Left ventricle myocardium inferior (tissue), 1 donor: ENCODE results near the gene KIAA0040. TPM values are rescaled to one million over a fixed set of nuclear protein-coding genes. Genes with fewer than 3 reads are reported as not detected.

ENCODE experiments used
- DNase-seq: peaks from one replicate; pipeline ENCODE4 v3.0.0-alpha.2; 2020
- H3K27ac ChIP-seq: fragments of 200-600 bp; replicated peaks from 2 replicates; pipeline ENCODE4 v1.8.0; 2021
- H3K27me3 ChIP-seq: fragments of 200-600 bp; 2 replicates; pipeline ENCODE4 v1.8.0; 2021; ENCODE audit warnings: low read depth
- H3K36me3 ChIP-seq: fragments of 200-600 bp; 2 replicates; pipeline ENCODE4 v1.8.0; 2021
- H3K4me1 ChIP-seq: fragments of 200-600 bp; 2 replicates; pipeline ENCODE4 v1.8.0; 2021
- H3K4me3 ChIP-seq: fragments of 200-600 bp; 2 replicates; pipeline ENCODE4 v1.8.0; 2021; ENCODE audit warnings: mild to moderate bottlenecking, moderate library complexity
- H3K9me3 ChIP-seq: fragments of 200-600 bp; replicated peaks from 2 replicates; pipeline ENCODE4 v1.8.0; 2021
- intact Hi-C: fragments of 100-400 bp; cut with micrococcal nuclease; formaldehyde crosslinking; loops from one replicate; pipeline ENCODE4 v1.11.0; 2022
- total RNA-seq: library from RNA; stranded (reverse); fragmentation: NEBNext Ultra II Directional; extraction: Animal tissue kit (Norgen Biotek cat#: 25700); gene quantifications from one replicate; pipeline ENCODE4 v1.2.1, GENCODE V29; 2021
- TF ChIP-seq, protein P1 (sequence below): fragments of 200-600 bp; IDR thresholded peaks from 2 replicates; pipeline ENCODE4 v1.8.0; 2021; ENCODE audit warnings: antibody characterized with exemption, mild to moderate bottlenecking, borderline replicate concordance
- donor health status: DM: no; HTN: yes; CAD: no; lungs with severe emphysema.

KIAA0040 gene
- total RNA-seq, 1 donor from 2014 or later: 12.8 TPM

DNA sequence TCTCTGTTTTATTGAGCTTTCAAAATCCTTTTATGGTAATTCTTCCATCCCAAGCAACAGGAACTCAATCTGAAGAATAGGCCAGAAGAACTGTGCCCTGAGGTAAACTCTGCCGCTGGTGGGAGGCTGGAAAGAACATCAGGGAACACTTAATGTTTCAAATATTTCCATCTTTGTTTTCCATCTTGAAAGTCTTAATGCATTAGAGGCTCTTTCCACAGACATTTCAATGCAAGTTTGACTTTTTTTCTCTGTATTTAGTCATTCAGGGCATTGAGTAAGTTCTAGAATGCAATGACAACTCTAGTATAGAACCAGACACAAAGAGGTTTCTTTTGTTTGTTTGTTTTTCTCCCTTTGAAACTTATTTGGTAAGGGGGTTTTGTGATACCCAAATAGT is 61.5 kb downstream of the KIAA0040 start:
- no peak for DNase-seq
- intact Hi-C loops: no loop called here
- H3K27me3 ChIP-seq: no peaks in the 10 kb centered on the region
- peaks cover 53% of the 10 kb centered on the region for H3K4me1 ChIP-seq
- no peak overlapping the region for H3K4me3 ChIP-seq
- no peaks in the 10 kb centered on the region for H3K9me3 ChIP-seq
- TF ChIP-seq, protein P1, sequence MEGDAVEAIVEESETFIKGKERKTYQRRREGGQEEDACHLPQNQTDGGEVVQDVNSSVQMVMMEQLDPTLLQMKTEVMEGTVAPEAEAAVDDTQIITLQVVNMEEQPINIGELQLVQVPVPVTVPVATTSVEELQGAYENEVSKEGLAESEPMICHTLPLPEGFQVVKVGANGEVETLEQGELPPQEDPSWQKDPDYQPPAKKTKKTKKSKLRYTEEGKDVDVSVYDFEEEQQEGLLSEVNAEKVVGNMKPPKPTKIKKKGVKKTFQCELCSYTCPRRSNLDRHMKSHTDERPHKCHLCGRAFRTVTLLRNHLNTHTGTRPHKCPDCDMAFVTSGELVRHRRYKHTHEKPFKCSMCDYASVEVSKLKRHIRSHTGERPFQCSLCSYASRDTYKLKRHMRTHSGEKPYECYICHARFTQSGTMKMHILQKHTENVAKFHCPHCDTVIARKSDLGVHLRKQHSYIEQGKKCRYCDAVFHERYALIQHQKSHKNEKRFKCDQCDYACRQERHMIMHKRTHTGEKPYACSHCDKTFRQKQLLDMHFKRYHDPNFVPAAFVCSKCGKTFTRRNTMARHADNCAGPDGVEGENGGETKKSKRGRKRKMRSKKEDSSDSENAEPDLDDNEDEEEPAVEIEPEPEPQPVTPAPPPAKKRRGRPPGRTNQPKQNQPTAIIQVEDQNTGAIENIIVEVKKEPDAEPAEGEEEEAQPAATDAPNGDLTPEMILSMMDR: no peak
- H3K36me3 ChIP-seq: no peaks in the 10 kb centered on the region
- H3K27ac ChIP-seq: peak overlapping the region; percentile 58

DNA sequence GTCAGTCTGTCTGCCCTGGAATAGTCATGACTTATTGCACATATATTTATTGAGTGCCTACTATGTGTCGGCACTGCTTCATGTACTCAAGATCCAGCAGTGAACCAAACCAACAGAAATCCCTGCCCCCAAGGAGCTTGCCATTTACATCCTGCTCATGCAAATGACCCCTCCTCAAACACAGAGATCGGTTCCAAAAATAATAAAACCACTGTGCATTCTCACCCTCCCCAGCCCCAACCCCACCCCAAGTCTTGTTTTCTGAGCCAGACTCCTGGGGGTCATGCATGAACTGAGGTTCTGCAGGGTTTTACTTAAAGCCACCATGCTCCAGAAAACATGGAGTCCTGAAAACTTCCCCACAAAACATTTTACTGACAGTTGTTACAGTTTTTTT is 61.9 kb downstream of the KIAA0040 start:
- Histone ChIP-seq H3K27me3 (no peaks in the 10 kb centered on the region), H3K4me3 (no peak overlapping the region), H3K9me3 (no peaks in the 10 kb centered on the region), H3K27ac (peak overlapping the region; percentile 58), H3K36me3 (no peaks in the 10 kb centered on the region), H3K4me1 (peaks cover 53% of the 10 kb centered on the region)
- DNase-seq: no peak
- TF ChIP-seq, protein P1: no peak
- intact Hi-C loops: no loop called here

DNA sequence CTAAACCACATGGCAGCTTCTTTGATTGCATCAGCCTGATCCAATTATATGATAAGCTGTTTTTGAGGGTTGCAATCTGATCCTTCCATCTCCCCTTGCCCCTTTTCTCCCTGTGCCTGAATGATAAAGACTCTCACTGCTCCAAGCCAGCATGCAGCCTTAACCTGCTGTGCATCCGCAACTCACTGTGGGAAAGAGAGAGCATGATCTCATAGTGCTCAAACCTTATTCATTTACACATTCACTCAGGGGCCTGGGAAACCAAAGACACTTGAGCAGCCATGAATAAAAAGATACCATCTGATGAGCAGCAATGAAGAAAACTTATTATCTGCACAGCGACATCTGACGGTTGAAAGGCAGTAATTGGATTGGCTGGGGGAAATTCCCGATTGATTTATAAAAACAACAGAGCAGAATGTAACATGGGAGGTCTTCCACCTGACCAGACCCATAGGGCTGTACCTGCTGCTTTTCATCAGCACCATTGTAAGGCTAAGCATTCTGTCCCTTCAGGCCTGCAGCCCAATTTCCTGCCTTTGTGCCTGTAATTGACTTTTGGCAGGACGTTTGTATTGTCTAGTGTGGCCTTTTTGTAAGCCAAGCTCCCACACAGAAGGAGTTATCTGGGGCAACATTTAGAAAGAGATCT is 62.5 kb downstream of the KIAA0040 start:
- TF ChIP-seq, protein P1: no peak

DNA sequence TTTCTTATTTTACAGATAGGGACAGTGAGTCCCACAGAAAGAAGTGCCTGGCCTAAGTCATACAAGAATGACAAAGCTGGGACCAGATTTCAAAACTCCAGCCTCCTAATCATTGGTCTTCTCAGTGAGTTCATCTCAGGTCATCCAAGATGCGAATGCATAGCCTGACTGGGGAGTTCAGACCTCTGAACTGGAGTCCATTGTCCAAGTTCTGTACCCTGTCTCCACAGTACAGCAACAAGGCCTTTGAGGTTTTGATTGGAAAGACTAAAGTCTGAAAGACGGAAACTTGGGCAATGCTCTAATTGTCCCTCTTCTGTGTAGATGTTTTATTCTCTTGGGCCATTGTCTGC is 63.0 kb downstream of the KIAA0040 start:
- TF ChIP-seq, protein P1: no peak
- no peak for DNase-seq
- H3K27me3 ChIP-seq: no peaks in the 10 kb centered on the region
- no peak overlapping the region for H3K4me3 ChIP-seq
- H3K4me1 ChIP-seq: peaks cover 53% of the 10 kb centered on the region
- H3K36me3 ChIP-seq: no peaks in the 10 kb centered on the region
- no peaks in the 10 kb centered on the region for H3K9me3 ChIP-seq
- H3K27ac ChIP-seq: peak overlapping the region; percentile 58
- intact Hi-C loops: no loop called here

More for the DNA sequence above, 62.5 kb downstream of the KIAA0040 start:
- DNase-seq: no peak
- H3K36me3 ChIP-seq: no peaks in the 10 kb centered on the region
- H3K27me3 ChIP-seq: no peaks in the 10 kb centered on the region
- H3K4me1 ChIP-seq: peaks cover 53% of the 10 kb centered on the region
- H3K9me3 ChIP-seq: no peaks in the 10 kb centered on the region
- peak overlapping the region; percentile 58 for H3K27ac ChIP-seq
- no peak overlapping the region for H3K4me3 ChIP-seq
- intact Hi-C loops: no loop called here

DNA sequence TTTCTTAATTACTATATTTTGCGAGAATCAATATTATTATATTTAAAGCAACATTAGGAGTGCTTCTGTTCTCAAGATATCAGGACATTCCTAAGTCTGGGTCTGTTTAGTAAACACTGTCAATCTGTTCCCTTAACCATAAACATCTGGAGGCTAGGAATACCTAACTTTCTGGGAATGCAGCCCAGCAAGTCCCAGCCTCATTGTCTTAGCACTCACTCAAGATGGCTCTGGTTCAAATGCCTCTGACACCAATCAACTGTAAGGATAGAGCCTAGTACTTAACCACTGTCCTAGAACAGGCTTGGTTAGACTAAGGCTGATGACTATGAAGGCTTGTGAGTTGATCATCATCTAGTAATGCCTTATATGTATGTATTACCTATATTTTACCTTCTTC is 63.4 kb downstream of the KIAA0040 start:
- TF ChIP-seq, protein P1: no peak
- intact Hi-C loops: no loop called here
- Histone ChIP-seq H3K27me3 (no peaks in the 10 kb centered on the region), H3K9me3 (no peaks in the 10 kb centered on the region), H3K4me3 (no peak overlapping the region), H3K4me1 (peaks cover 53% of the 10 kb centered on the region), H3K36me3 (no peaks in the 10 kb centered on the region), H3K27ac (peak overlapping the region; percentile 58)
- no peak for DNase-seq

DNA sequence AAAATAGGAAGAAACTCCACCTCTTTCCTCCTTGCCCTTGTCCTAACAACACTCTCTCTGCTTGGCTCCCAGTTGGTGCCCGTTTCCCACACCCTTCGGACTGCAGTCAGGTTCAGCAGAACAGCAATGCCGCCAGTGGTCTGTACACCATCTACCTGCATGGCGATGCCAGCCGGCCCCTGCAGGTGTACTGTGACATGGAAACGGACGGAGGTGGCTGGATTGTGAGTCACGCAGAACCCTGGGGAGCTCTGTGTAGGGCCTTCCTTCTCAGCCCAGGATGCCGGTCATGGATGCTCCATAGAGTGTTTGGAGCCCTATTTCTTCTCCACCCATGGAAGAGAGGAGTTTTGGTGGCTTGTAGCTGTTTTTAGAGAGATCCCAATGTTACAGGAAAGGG is 64.1 kb downstream of the KIAA0040 start:
- DNase-seq: no peak
- H3K36me3 ChIP-seq: no peaks in the 10 kb centered on the region

More for the DNA sequence above, 64.1 kb downstream of the KIAA0040 start:
- TF ChIP-seq, protein P1: no peak
- H3K27ac ChIP-seq: peak overlapping the region; percentile 58
- intact Hi-C loops: no loop called here
- H3K4me3 ChIP-seq: no peak overlapping the region
- no peaks in the 10 kb centered on the region for H3K9me3 ChIP-seq
- no peaks in the 10 kb centered on the region for H3K27me3 ChIP-seq
- H3K4me1 ChIP-seq: peaks cover 53% of the 10 kb centered on the region
